Mucosa of gallbladder (tissue), 1 donor: ENCODE data around the gene STAMBP. TPM values are rescaled to one million over a fixed set of nuclear protein-coding genes. Genes with fewer than 3 reads are reported as not detected.
"Not testable (repeated sequence)": the region's sequence is repeated elsewhere in the genome, so short reads cannot be mapped to it uniquely, and the experiment has no call there.

Source experiments
- DNase-seq: peaks from one replicate; pipeline ENCODE4 v3.0.0-alpha.2; 2020; ENCODE audit warnings: low spot score
- total RNA-seq: library from RNA; stranded (reverse); gene quantifications from one replicate; pipeline ENCODE4 v1.2.1, GENCODE V29; 2021
- donor health status: DM: no; HTN: no; CAD: no.

The STAMBP gene
- total RNA-seq, 1 donor from 2014 or later, result 49.0 TPM

DNA sequence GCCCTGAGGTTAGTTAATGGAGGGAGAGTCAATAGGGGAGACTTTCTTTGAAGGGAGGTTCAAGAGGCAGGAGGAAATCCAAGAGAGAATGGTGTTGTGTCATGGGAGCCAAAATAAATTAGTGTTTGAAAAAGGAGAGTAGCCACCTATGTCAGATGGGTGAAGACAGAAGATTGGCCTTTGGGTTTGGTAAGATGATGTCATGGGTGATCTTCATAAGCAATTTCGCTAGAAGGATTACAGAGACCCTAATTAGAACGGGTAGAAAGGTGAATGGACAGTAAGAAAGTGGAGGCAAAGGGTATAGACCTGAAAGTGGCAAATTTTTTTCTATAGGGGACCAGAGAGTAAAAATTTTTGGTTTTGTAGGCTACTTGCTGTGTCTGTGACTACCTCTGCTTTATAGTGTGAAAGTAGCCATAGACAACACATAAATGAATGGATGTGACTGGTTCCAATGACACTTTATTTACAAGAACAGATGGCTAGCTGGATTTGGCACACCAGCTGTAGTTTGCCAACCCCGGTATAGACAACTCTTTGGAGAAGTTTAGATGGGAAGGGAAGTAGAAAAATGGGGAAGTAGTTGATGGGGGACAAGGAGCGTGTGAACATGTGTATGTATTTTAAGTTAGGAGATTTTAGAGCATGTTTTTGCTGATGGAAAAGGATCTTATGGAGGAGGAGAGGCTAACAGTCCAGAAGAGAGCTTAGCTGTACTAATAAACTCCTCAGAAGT lies 9.3 kb downstream of the STAMBP start:
- no peak for DNase-seq

DNA sequence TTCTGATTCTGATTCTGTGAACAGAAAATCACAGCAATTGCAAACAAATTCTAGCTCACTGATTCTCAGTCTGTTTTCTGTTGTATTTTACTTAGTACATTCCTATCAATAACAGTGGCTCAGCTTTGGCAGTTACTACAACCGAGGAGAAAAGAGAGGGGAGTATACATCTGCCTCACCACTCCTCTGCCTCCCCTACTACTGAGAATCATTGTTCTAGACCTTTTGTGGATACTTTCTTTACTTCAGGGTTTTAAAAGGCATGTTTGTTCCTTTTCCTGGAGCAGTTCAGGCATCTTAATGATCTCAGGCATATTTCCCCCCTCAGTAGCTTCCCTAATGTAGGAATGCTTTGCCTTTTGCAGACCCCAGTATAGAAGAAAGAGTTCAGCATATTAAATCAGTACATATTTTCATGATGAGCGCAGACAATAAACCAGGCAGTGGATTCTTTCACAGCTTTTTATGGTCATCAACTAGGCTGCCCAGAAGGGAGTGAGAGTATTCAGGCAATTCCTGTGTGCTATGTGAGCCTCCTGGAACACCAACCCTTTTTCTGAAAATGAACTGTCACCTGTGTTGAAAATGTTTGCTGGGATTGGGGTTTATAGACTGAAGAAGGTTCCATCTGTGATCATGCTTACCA lies 10.3 kb downstream of the STAMBP start:
- DNase-seq, result no peak

DNA sequence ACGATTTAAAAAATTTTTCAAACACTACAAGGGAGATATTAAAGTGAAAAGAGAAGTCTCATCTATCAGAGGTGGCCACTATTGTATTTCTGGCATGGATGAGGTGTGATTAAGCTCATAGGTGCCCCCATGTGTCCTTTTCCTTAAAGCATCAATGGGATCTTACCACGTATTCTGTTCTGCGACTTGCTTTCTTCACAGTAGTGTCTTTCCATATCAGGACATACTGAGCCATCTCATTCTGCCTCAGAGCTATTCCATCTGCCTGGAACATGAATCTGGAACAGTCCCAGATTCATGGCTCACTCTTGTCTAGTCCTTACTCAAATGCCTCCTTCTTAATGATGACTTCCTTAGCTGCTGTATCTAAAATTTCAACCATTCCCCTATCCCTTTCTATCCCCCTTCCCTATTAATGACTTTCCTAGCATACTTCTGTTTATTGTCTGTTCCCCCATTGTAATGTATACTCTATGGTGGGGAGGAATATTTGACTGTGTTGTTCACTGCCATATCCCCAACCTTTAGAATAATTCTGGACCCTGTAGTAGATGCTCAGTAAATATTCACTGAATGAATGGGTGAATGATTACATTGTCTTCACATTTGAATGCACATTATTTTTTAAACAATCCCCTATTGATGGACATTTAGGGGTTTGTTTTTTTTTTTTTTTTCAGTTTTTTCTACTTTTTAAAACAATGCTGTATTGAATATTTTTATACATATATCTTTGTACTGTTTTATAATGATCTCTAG lies 11.1 kb downstream of the STAMBP start:
- DNase-seq, result no peak

DNA sequence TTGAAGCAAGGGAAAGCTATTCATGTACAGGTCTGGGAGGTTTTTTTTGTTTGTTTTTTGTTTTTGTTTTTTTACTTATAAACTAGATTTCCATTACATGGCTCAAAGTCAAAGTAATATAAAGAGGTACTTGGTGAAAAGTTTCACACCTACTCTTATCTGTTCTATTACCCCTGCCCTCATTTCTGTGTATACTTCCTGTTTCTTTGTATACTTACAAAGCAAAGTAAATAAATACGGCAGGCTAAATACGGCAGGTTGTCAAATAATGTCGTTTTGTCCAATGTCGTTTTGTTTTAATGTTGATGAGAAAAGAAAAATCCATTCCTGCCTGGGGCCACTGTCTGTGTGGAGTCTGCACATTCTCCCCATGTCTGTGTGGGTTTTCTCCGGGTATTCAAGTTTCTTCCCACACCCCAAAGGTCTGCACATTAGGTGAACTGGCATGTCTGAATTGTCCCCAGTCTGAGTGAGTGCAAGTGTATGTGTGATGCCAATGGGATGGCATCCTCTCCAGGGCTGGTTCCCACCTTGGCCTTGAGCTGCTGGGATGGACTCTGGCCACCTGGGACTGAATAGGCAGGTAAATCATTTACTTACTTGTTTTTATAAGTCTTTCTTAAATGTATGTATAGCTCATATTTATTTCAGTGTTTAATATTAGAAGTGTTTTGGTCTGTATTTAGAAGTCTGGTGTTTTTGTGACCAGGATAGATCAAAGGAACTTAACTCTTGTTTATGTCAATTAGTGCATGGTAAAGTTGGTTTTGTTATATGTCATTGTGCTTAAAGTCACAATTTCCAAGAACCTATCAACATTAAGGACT lies 13.4 kb downstream of the STAMBP start:
- peak; percentile 56 for DNase-seq

- no peak for DNase-seq
These were observed 13.9 kb downstream of the STAMBP start for GRCh38 chr2:73842739-73843019.

DNA sequence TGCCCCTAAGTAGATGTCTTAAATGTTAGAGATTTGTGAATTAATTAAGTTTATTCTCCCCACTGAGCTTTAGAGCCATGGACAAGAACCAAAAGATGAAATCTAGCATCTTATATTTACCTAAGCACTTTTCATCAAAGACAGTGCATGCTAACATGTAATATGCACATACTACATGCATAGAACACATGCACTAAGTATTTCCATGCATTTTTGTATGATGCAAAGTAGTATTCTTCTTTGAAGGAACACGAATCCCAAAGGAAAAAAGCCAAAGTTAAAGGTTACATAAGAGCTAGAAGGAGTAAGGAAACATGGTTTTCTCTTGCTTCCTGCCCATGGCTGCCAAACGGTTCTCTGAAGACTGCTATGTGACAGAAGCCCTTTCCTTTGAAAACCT lies 15.3 kb downstream of the STAMBP start:
- DNase-seq, result no peak

GRCh38 chr2:73850009-73850408 lies 21.2 kb downstream of the STAMBP start:
- DNase-seq, result no peak

- peak; percentile 16 for DNase-seq
These were observed 22.5 kb downstream of the STAMBP start for GRCh38 chr2:73851274-73851673.

GRCh38 chr2:73852020-73852419 lies 23.3 kb downstream of the STAMBP start:
- no peak for DNase-seq

- no peak for DNase-seq
These were observed 26.8 kb downstream of the STAMBP start for GRCh38 chr2:73855526-73855925.

- no peak for DNase-seq
These were observed 27.5 kb downstream of the STAMBP start for GRCh38 chr2:73856214-73856613.

GRCh38 chr2:73859721-73860586 lies 31.2 kb downstream of the STAMBP start:
- DNase-seq, result no peak

- DNase-seq, result no peak
These were observed 34.2 kb downstream of the STAMBP start for GRCh38 chr2:73862987-73863386.

DNA sequence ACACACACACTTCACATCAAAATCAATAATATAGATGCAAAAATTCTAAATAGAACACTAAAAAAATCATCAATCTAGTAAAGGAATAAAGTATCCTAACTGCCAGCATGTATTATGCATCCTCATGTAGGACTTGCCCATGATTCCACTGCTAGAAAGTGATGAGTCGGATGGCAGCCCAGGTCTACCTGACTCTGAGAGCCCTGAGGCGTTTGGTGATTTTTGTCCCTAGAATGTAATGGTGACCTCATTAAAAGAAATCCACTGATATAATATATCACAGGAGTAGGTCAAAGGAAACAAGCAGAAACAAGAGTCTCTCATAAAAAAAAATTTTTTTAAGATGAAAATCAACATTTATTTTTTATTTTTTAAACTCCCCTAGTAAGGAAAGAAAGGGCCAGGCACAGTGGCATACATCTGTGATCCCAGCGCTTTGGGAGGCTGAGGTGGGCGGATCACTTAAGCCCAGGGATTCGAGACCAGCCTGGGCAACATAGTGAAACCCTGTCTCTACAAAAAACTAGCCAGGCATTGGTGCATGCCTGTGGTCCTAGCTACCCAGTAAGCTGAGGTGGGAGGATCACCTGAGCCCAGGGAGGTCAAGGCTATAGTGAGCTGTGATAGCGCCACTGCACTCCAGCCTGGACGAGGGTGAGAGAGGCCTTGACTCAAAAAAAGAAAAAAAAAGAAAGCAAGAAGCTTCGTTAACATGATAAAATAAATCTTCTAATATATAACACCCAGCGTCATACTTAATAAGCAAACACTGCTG lies 39.6 kb downstream of the STAMBP start:
- no peak for DNase-seq

GRCh38 chr2:73870084-73870483 lies 41.3 kb downstream of the STAMBP start:
- DNase-seq, result peak; percentile 76

DNA sequence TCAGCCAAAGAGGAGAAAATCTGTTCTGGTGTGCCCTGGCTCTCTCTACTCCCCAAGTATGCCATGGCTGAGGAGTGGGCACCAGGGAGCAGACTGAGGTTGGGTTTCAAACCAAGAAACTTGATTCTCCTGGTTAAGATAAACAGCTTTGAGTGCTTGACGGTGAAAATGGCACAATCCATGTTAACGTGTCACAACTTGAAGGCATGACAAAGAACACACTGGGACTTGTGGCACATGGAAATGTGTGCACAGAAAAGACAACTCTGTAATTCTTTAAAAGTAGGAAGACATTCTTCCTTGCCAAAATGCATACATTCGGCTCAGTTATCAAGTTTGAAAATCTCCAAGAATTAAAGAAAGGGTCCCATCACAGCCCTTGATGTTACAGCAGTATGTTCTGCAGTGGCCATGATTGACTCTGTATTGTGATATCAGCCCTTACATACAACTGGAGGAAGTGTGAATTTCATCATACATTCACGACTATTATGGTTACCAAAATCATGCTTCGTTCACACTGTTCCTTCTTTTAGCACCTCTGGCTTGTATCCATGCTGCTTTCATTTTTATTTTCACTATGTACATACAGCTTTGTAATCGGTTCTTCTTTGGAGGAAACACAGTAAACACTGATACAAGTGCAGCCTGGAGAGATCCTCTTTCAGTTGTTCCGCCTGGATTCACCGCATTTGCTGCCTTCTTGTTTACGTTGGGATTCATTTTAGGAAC lies 48.5 kb downstream of the STAMBP start:
- DNase-seq, result no peak

- DNase-seq, result not testable (repeated sequence)
These were observed 49.2 kb downstream of the STAMBP start for GRCh38 chr2:73877984-73878383.

DNA sequence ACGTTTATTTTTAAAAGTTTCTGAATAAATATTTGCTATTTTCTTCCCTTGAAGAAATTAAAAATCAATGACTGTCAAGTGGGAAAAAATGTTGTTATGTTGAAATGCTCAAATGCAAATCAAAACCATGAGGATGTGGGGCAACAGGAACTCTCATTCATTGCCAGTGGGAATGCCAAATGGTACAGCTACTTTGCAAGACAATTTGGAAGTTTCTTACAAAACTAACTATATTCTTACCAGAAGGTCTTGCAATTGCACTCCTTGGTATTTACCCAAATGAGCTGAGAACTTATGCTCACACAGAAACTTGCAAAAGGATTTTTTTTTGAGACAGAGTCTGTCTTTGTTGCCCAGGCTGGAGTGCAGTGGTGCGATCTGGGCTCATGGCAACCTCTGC lies 56.6 kb downstream of the STAMBP start:
- DNase-seq, result no peak

DNA sequence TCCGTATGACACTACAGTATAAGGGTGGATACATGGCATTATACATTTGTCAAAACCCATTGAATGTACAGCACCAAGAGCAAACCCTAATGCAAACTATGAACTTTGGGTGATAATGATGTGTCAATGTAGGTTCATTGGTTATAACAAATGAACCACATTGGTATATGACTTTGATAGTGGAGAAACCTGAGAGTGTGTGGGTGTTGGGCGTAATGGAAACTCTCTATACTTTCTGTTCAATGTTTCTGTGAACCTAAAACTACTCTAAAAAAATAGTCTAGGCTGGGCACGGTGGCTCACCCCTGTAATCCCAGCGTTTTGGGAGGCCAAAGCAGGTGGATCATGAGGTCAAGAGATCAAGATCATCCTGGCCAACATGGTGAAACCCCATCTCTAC lies 57.6 kb downstream of the STAMBP start:
- no peak for DNase-seq
